HG03442 (cell line): ENCODE measurements around the gene AQP7.
"Not testable (repeated sequence)": the region's sequence is repeated elsewhere in the genome, so short reads cannot be mapped to it uniquely, and the experiment has no call there.

ENCODE experiments used
- ATAC-seq: cut with Tn5 transposase; IDR thresholded peaks from one replicate; pipeline ENCODE4 v1.9.1; 2021; ENCODE audit warnings: mild to moderate bottlenecking, moderate library complexity; ENCODE audit not compliant: unreplicated experiment

Gene AQP7

DNA sequence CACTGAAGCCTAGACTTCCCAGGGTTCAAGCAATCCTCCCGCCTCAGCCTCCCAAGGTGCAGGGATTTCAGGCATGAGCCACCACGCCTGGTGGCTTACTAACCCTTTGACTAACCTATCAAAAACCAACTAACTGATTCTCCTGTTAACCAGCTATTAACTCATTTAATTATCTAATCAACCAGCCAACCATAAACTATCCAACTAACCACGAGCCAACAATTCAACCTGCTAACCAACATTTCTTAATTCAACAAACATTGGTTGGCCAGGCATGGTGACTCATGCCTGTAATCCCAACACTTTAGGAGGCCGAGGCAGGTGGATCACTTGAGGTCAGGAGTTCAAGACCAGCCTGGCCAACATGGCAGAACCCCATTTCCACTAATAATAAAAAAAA, 3.3 kb downstream of the AQP7 start:
- not testable (repeated sequence) for ATAC-seq

GRCh38 chr9:33397801-33398200, 4.6 kb downstream of the AQP7 start:
- not testable (repeated sequence) for ATAC-seq

- not testable (repeated sequence) for ATAC-seq
These were observed 7.0 kb downstream of the AQP7 start for GRCh38 chr9:33395159-33395879.

- ATAC-seq, result not testable (repeated sequence)
These were observed 8.4 kb downstream of the AQP7 start for GRCh38 chr9:33393986-33394385.

DNA sequence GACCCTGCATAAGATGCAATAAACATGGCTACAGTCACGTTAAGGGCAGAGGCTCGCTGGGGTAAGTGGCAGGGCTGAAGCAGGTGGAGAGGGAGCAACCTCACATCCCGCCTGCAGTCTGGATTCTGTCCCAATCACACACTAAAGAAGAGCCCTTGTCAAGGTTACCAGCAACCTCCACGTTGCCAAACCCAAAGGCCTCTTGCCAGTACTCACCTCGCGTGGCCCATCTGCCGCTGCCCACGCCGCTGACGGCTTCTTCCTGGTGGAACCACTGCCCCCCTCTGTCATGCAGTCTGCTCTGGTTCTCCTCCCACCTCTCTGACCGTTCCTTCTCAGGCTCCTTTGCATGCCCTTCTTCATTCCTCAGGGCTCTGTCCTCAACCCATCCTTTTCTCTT, 8.8 kb downstream of the AQP7 start:
- no peak for ATAC-seq

DNA sequence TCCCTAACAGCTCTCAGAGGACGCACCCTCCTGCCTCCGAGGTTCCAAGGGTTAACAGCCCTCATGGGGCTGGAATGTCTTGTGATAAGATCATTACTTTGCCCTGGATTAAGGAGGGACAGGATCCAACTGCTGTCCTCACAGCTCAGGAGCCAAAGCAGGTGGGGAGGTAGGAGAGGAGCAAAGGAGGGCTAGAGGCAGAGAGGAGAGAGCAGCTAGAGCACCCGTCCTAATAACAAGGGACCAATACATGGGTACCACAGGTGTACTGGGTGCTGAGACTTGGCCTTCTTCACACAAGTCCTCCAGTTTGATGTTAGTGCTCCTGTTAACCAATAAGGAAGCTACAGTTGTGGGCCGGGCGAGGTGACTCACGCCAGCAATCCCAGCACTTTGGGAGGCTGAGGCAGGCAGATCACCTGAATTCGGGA, 9.8 kb downstream of the AQP7 start:
- not testable (repeated sequence) for ATAC-seq

DNA sequence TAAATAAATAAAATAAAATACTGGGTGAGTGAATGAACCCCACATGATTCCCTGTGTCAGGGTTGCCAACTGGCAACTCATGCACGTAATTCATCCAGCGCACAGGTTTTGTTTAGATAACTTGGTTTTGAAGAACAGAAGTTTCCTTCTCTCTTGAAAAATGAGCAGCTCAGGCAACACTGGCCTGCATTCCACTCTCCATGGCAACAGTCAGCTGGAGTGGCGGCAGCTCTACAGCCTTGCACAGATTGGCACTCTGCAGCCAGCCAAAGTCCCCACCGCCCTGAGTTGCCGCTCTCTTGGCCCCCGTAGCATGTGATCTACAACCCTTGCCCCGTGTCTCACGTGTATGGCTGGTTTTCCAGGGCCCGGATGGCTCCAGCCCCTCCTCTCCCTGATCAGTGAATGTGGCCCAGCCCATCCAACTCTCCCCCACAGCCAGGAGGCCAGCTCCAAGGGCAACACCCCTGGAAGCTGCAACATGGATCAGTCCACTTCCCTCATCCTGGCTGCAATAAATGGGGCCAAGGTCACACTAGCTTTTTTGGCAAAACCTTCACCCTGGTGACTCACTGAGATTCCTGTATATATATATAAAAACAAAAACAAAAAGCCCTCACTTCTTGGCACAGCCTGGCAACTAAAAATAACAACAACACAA, 11.1 kb downstream of the AQP7 start:
- not testable (repeated sequence) for ATAC-seq

- no peak for ATAC-seq
These were observed 14.0 kb downstream of the AQP7 start for GRCh38 chr9:33388110-33388994.

DNA sequence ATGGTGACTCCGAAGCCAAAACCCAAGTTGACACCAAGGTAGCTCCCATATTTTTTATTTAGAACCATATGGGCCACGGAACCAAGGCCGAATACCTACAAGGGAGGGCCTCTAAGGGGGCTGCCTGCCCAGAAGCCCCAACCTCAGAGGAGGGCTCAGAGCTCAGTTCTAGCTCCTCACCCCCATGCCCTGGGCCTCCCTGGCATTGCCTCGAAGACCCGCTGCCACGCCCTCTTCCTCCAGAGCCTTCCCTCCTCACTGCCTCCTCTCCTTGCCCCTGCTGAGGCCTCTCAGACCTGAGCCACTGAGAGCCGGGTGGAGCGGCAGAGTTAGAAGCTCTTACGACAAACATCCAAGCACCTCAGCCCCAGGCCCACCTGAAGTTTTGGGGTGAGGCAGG, 15.4 kb downstream of the AQP7 start:
- ATAC-seq, result not testable (repeated sequence)

DNA sequence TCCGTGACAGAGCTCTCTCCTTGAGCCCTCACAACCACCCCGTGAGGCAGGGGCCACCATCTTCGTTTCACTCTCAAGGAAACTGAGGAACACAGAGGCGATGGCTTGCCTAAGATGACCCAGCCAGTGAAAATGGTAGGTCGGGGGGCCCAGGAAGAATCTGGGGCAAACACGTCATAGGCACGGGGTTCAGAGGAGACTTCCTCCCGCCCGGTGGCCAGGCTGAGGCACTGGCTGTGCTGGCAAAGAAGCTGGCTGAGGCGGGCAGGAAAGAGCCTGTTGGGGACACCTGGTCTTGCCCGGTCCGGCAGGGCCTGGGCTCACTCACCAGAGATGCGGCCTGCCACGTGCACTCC, 15.7 kb downstream of the AQP7 start:
- ATAC-seq, result not testable (repeated sequence)

DNA sequence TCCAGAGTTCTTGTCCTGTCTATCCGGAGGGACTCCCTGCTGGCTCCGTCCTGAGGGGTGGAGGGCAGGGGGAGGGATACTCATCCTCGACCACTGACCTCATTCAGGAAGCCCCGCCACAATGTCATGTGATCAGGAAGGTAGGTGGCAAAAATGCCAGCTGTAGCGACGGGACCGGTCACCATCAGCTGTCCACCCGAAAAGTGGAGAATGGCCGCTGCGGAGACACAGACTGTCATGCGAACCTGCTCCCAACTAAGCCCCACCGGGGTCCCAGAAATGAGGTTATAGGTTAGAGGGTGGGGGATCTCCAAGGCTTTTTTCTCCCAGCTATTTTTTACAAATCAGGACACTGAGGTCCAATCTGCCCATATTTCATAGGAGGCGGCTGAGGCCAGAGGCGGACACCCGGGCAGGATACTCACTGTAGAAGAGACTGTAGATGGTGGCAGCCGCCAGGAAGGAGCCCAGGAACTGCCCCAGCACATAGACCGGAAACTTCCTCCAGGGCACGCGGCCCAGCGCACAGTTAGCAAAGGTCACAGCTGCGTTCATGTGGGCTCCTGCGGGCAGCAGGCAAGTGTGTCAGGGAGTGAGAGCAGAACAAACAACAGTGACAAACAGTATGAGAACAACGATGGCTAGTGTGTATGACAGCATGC, 16.3 kb downstream of the AQP7 start:
- ATAC-seq, result not testable (repeated sequence)

- ATAC-seq, result not testable (repeated sequence)
These were observed 16.8 kb downstream of the AQP7 start for GRCh38 chr9:33385536-33385935.

DNA sequence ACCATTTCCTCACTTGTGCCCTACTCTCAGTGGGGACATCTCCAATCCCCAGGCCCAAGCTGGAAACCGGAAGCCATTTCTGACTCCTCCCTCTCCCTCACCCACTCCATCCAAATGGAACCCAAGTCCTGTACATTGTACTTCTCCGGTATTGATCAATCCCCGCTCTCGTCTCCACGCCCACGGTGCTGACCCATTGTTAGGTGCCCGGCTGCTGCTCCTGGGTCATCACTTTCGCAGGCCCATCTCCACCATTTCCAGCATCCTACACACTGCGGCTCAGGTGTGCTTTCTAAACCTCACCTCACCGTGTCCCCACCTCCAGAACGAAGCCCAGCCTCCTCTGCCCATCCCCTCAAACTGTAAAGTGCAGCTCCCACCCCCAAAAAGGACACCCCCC, 19.0 kb downstream of the AQP7 start:
- ATAC-seq, result not testable (repeated sequence)

GRCh38 chr9:33382397-33382796, 20.0 kb downstream of the AQP7 start:
- not testable (repeated sequence) for ATAC-seq

DNA sequence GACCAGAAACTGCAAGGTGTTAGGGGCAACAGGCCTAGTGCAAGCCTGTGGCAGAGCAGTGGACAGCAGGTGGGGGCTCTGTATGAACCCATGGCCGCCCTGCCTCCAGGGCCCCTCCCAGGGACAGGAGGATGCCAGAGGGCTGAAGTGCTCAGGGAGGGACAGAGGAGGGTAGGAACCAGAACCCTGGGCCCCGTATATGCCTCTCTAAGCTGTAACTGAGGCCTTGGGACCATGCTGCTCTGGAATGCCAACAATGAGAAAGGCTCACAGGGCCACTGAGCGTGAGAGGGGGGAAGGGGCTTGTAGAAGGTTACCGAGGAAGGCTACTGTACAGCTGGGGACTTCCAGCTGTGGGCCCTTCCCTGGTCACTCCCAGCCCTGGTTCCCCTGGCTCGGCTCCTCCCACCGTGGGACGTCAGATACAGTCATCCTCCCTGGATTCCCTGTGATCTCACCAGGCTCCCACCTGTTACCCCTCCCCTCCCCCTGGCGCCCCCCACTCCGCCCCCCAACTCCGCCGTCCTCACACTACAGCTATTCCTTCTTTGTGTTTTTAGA, 21.1 kb downstream of the AQP7 start:
- no peak for ATAC-seq

DNA sequence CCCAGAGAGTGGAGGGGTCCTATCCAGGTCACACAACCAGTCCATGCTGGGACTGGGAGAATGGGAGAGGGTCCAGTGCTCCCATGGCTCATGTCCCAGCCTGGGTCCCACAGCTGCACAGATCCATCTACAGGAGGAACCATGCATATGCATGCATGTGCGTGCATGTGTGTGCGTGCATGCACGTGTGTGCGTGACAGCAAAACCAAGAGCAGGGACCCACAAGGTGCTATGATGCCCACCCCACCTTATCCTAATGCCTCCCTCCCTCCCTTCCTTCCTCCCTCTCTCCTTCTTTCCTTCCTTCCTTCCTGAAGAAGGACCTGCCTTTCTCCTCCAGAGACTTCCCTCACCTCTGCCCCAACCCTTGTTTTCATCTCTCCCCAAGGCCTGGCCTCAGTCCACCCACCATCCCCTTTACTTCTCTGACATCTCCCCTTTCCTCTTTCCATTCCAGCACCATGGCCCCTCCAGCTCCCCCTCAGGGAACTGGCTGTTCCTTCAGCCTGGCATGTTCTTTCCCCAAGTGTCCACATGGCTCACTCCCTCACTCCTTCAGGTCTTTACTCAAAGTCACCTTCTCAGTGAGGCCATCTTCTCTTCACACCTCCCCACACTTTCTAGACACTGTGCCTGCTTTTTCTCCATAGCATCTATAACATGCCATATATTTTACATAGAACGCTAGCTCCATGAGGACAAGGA, 21.8 kb downstream of the AQP7 start:
- ATAC-seq, result no peak

- no peak for ATAC-seq
These were observed 22.5 kb downstream of the AQP7 start for GRCh38 chr9:33379666-33380389.

- no peak for ATAC-seq
These were observed 24.1 kb downstream of the AQP7 start for GRCh38 chr9:33378121-33378795.
